Hematopoietic multipotent progenitor cell treated with erythropoietin and hydrocortisone succinate and interleukin-3 and kit ligand, for 17 days (in vitro differentiated cells): Measurements from ENCODE around the gene TUBGCP5.
A peak's percentile ranks its signal among the peaks of the same experiment; 100 is the strongest.
"Not testable (repeated sequence)": the region's sequence is repeated elsewhere in the genome, so short reads cannot be mapped to it uniquely, and the experiment has no call there.

Experiments
- DNase-seq: peaks from one replicate; pipeline ENCODE4 v3.0.0-alpha.2; 2015; ENCODE audit warnings: low spot score

Gene TUBGCP5

DNA sequence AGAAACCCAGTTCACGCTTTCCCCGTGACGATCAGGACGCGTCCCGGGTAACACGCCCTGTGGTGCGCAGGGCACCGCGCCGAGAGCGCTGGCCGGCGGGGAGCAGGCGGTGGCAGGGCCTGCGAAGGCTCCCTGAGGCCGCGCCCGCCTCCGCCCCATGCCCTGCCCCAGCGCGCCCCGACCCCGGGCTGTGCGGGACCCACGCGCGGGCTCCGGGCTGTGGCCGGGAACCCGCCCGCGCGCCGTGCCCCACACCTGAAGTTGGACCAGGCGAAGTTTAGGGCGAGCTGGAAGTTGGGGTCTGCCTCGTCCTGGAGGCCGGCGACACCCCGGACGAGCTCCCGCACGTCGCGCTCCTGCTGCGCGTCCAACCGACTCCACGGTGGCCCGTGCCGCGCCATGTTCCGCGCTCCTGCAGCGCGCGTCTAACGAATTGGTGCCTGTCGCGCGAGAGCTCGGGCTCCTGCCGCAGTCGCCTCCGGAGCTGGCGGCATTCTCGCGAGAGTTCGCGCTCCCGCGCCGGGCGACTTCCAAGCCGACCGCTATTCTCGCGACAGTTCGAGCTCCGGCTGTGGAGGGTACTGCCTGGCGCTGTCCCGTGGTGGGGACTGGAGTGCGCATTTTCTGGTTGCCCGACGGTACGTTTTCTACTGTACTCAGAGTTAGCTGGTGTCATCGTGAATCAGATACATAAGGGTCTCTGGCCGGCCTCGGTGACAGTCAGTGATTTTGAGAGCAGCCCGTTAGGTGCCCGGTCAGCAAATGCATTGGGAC, at the start of gene TUBGCP5:
Gene TUBGCP5 (minus strand): TSS at position 427 of the 774 bp plus-strand sequence. CDS start 26 bp downstream, at position 401.
- DNase-seq: peak; percentile 73

DNA sequence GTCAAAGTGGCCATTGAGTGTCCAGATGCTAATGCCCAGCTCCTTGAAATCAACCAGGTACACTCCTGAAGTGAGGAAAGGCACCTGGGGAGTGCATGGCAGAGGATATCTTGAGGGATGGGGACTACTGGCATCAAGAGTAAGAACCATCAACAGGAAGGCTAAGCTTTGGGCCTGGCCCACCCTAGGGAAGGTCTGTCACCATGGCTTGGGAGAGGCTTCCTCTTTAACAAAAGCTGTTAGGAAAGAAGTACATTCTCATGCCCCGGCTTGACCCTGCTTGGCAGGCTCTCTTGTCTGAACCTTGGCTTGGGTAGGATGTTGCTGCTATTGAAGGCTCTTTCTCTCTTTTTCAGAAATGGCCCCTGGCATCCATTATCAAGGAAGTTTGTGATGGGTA, 43.7 kb upstream of the TUBGCP5 start:
- DNase-seq: no peak

DNA sequence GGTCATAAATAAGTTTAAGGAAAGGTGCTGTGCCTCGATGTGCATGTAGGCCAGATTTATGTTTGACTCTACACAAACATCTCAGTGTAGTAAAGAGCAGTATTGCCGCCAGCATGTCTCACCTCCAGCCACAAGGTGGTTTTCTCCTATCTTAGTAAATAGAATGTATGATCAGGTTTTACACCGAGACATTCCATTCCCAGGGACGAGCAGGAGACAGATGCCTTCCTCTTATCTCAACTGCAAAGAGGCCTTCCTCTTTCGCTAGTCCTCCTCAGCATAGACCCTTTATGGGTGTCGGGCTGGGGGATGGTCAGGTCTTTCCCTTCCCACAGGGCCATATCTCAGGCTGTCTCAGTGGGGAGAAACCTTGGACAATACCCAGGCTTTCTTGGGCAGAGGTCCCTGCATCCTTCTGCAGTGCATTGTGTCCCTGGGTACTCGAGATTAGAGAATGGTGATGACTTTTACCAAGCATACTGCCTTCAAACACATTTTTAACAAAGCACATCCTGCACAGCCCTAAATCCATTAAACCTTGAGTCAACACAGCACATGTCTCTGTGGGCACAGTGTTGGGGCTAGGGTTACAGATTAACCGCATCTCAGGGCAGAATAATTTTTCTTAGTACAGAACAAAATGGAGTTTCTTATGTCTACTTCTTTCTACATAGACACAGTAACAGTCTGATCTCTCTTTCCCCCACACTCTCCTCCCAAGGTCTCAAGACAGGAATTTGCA, 42.8 kb upstream of the TUBGCP5 start:
- DNase-seq: not testable (repeated sequence)

DNA sequence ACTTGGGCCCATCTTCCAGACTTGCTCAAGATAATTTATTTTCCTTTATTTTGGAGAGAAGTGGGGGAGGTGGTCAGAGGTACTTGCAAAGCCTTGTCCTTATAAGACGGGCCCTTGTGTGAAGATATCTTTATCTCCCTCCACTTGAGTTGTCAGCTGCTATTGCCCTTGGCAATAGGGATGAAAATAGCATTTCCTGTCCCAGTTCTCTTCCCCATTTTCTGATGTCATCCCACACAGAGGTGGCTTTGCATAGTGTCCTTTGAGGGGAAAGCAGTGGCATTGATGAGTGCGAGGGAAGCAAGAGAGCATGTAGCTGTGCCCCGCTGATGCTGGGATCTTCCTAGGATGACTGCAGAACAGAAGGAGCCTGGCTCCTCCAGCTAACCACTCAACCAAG, 41.9 kb upstream of the TUBGCP5 start:
- DNase-seq: no peak

DNA sequence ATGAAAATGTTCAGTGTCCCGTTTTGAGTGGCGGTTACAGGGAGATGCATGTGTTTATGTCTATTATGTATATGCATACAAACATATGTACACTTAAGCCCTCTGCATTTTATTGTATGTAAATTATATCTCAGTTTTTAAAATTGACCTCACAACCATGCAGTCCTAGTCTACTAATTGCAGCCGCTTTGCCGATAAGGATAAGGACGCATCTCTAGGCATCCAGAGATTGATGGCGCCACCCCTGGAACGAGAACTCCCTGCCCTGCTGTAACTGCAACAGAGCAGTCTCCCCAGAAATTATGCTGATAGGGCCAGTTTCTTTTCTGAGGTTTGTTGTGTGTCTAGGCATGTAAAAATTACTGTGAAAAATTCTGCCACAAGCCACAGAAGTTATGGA, 40.4 kb upstream of the TUBGCP5 start:
- DNase-seq: no peak

DNA sequence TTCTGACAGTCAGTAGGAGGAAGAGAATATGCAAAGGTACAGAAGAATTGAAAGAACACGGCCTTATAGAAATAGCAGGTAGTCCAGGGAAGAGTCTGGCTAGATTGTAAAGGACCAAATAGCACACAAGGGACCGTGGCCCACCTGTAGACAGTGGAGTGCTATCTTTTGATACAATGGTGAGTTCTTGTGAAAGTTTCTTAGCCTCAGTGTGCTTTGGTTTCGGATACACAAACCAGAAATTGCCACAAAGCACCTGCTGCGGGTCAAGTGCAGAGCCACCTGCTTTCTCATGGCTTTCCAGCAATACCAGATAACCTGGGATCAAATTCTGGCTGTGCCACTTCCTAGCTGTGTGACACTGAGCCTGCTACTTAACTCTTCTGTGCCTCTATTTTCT, 36.6 kb upstream of the TUBGCP5 start:
- DNase-seq: no peak

DNA sequence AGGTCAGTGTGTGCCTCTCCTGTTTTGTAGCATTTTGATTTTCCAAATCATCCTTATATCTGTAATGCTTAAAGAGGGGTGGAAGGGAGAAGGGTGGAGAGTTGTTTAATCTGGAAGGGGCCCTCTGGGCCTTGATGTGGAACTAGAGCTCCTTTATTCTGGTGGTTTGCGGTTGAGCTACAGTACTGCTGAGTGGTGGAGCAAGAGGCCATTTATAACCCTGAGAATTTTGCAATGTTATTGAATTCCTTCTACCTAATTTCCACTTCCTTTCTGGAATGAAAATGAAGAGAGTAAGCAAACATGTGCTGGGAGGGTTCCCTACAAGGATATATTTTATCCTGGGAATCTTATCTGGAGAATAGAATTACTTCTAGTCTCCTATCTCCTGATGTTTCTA, 35.3 kb upstream of the TUBGCP5 start:
- DNase-seq: no peak

DNA sequence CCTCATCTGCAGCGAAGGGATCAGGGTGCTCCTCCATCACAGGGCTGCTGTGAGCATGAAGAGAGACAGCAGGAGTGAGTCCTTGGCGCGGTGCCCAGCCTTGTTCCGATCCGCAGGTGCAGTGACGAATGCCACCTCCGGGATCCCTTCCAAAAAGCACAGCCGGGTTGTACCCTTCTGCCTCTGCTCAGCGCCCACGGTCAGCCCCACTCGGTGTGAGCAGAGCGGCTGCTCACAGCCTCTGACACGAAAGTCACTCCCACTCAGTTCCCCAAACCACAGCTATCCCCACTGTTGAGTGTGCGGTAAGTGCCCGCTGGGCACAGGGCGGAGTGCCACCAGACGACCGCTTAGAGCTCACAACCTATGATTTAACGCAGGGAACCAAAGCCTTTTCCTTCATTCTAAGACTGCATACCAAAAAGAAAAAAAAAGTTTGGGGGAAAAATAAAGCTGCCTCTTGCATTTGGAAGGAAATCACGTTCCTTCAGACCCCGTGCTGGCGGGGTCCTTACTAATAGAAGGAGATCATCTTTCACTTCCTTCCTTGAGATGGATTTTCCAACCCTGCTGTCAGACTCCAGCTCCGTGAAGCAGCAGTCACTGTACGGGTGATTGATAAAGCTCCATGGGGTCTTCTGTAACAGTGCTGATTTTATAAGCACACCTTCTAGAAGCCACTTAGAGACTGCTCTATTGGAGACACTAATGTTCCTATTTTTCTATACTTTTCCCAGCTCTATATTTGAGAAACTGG, 34.7 kb upstream of the TUBGCP5 start:
- DNase-seq: no peak

DNA sequence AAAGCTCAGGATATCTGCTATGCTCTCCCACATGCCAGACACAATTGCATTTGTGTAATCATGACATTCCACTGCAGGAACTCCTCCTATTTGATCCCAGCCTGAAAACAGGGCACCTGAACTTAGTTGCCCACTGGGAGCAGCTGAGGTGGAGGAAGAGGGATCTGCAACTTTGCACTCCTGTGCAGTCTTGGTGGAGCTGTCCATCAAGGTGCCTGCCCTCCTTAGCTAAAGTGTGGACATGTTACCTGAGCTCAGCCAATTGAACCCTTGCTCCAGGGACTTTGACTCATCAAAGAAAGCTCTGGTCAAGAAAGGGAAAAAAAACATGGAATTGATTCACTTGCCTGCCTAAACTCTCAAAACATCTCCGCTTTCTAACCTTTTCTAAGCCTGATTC, 33.3 kb upstream of the TUBGCP5 start:
- no peak for DNase-seq

DNA sequence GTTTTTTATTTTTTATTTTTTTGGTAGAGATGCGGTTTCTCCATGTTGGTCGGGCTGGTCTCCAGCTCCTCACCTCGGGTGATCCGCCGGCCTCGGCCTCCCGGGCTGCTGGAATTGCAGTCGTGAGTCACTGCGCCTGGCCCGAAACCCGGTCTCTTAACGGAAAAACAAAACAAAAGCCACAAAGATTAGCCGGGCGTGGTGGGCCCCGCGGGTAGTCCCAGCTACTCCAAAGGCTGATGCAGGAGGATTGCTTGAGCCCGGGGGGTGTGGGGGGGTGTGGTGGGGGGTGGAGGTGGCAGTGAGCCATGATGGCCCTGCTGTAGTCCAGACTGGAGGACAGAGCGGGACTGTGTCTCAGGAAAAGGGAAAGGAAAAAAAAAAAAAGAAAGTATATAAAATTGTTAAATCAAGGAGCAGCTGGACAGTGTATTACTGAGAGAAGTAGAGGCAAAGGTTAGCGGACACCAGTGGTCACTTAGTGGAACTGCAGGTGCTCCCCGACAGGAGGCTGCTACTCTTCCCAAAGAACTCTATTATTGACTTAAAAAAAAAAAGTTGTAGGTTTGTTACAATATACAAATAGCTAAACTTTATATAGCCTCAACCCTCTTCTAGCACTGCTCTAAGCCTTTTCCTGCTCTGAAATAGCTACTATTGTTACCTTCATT, 30.3 kb upstream of the TUBGCP5 start:
- no peak for DNase-seq

DNA sequence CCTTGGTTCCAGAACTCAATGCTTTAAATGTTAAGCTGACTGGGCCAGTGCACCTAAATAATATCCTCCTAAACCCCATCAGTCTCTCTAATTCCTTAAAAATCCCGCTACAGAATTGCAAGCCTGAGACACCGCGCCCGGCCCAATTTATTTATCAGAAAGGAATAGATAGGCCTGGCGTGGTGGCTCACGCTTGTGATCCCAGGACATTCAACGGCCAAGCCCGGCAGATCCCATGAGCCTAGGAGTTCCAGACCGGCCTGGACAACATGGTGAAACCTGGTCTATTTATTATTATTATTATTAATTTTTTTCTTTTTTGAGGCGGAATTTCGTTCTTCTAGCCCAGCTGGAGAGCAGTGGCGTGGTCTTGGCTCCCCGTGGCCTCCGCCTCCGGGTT, 28.0 kb upstream of the TUBGCP5 start:
- no peak for DNase-seq

DNA sequence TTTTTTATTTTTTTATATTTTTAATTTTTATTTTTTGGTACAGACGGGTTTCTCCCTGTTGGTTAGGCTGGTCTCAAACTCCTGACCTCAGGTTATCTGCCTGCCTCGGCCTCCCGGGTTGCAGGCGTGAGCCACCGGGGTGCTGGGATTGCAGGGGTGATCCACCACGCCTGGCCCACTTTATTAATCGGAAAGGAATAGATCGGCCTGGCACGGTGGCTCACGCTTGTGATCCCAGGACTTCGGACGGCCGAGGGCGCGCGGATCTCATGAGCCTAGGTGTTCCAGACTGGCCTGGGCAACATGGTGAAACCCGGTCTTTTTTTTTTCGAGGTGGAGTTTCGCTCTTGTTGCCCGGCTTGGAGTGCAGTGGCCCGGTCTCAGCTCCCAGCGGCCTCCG, 26.5 kb upstream of the TUBGCP5 start:
- DNase-seq: no peak

DNA sequence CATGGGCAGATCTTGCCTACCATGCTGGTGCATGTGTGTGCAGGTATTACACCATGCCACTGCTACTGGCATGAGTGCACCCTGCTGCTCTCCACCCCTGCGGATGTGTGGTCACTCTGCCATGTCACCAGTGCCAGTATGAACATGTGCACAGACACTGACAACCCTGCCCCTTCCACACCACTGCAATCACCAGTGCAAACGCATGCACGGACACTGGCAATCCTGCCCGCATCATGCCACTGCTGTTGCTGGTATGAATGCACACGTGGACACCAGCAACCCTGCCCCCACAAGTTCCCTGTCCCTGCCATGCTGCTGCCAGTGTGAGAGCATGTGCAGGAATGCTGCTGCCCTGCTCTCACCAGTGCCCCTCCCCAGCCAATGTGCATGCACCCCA, 24.8 kb upstream of the TUBGCP5 start:
- no peak for DNase-seq

DNA sequence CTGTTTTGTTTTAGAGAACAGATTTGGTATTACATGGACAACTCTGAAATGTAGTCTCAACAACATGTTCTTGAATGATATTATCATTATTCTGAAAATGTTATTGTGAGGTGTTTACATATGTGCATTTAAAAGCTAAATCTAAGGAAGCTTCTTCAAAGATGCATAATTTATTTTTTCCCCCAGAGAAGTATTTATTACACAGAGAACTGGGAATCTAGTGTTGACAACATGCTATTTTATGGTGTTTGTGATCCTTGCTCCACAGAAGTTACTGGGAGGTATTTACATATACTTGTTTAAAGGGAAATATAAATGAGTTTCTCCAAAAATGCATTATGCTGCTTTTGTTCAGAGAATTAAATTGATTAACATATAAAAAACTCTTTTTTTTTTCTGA, 18.3 kb upstream of the TUBGCP5 start:
- DNase-seq: no peak

DNA sequence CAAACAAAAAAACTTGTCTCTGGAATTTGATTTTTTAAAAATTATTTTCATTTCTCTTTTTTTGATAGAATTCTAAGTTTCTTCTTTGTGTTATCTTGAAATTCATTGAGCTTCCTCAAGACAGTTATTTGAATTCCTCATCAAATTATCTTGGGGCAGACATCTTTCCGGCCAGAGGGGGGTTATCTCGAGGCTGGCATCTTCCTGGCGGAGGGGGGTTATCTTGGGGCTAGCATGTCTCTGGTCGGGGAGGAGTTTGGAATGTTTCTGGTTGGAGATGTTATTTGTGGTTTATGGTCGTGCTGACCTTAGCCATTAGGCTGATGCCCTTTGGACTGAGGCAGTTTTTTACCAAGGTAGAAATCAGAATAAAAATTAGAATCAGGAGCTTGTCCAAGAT, 15.9 kb upstream of the TUBGCP5 start:
- DNase-seq: no peak

DNA sequence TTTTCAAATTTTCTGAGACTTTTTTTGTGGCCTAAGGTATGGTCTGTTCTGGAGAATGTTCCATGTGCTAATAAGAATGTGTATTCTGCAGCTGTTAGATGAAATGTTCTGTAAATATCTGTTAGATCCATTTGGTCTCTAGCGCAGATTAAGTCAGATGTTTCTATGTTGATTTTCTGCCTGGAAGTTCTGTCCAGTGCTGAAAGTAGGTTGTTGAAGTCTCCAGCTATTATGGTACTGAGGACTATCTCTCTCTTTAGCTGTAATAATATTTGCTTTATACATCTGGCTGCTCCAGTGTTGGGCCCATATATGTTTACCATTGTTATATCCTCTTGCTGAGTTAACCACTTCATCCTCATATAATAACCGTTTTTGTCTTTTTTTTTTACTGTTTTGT, 13.2 kb upstream of the TUBGCP5 start:
- no peak for DNase-seq

DNA sequence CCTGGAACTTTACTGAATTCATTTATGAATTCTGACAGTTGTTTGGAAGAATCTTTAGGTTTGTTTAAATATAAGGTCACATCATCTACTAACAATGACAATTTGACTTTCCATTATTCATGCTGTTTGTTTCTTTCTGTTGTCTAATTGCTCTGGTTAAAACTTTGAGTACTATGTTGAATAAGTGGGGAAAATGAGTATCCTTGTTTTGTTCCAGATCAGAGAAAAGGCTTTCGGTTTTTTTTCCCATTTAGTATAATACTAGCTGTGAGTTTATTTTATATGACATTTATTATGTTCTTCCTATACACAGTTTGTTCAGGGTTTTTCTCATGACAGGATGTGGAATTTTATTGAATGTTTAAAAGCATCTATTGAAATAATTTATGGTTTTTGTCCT, 11.3 kb upstream of the TUBGCP5 start:
- DNase-seq: no peak

DNA sequence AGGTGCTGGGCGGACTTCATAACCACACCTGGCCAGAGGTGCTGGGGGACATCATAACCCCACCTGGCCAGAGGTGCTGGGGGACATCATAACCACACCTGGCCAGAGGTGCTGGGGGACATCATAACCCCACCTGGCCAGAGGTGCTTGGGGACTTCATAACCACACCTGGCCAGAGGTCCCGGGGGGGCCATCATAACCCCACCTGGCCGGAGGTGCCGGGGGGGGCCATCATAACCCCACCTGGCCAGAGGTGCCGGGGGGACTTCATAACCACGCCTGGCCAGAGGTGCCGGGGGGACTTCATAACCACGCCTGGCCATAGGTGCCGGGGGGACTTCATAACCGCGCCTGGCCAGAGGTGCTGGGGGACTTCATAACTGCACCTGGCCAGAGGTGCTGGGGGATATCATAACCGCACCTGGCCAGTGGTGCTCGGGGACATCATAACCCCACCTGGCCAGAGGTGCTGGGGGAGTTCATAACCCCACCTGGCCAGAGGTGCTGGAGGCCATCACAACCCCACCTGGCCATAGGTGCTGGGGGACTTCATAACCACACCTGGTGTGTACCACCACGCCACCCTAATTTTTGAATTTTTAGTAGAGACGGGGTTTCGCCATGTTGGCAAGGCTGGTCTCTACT, 10.7 kb upstream of the TUBGCP5 start:
- DNase-seq: no peak

DNA sequence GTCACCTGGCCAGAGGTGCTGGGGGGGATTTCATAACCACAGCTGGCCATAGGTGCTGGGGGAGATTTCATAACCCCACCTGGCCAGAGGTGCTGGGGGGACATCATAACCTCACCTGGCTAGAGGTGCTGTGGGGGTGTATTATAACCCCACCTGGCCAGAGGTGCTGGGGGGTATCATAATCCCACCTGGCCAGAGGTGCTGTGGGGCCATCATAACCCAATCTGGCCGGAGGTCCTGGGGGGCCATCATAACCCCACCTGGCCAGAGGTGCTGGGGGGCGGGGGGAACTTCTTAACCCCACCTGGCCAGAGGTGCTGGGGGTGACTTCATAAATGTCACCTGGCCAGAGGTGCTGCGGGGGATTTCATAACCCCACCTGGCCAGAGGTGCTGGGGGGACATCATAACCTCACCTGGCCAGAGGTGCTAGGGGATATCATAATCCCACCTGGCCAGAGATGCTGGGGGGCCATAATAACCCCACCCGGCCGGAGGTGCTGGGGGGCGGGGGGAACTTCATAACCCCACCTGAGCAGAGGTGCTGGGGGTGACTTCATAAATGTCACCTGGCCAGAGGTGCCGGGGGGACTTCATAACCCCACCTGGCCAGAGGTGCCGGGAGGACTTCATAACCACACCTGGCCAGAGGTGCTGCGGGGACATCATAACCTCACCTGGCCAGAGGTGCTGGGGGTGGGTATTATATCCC, 9.4 kb upstream of the TUBGCP5 start:
- not testable (repeated sequence) for DNase-seq

DNA sequence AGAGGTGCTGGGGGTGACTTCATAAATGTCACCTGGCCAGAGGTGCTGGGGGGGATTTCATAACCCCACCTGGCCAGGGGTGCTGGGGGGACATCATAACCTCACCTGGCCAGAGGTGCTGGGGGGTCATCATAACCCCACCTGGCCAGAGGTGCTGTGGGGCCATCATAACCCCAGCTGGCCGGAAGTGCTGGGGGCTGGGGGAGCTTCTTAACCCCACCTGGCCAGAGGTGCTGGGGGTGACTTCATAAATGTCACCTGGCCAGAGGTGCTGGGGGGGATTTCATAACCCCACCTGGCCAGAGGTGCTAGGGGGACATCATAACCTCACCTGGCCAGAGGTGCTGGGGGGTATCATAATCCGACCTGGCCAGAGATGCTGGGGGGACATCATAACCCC, 4.6 kb upstream of the TUBGCP5 start:
- DNase-seq: not testable (repeated sequence)

DNA sequence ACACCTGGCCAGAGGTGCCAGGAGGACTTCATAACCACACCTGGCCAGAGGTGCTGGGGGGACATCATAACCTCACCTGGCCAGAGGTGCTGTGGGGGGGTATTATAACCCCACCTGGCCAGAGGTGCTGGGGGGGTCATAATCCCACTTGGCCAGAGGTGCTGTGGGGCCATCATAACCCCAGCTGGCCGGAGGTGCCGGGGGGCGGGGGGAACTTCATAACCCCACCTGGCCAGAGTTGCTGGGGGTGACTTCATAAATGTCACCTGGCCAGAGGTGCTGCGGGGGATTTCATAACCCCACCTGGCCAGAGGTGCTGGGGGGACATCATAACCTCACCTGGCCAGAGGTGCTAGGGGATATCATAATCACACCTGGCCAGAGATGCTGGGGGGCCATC, 4.2 kb upstream of the TUBGCP5 start:
- DNase-seq: not testable (repeated sequence)
